Sigmoid colon (tissue), 7 donors: Measurements from ENCODE around the gene EIF3A. TPM values are rescaled to one million over a fixed set of nuclear protein-coding genes. Genes with fewer than 3 reads are reported as not detected.

ENCODE experiments used
- DNase-seq: peaks from one replicate; pipeline ENCODE4 v3.0.0-alpha.2; 2019
- H3K27ac ChIP-seq, 4 donors: fragments of 200-600 bp; sonication (generic); one replicate each; pipeline ENCODE4 v1.5.1; 2016 to 2019; ENCODE audit warnings: mild to moderate bottlenecking in 1 of 4
- H3K27me3 ChIP-seq, 3 donors: fragments of 200-600 bp; sonication (generic); one replicate each; pipeline ENCODE4 v1.5.1; 2019; ENCODE audit warnings: mild to moderate bottlenecking in 1 of 3
- H3K36me3 ChIP-seq, 4 donors: fragments of 200-600 bp; sonication (generic); one replicate each; pipeline ENCODE4 v1.5.1; 2016 to 2019
- H3K4me1 ChIP-seq, 4 donors: fragments of 200-600 bp; sonication (generic); one replicate each; pipeline ENCODE4 v1.5.1; 2017 to 2019
- H3K4me3 ChIP-seq, 4 donors: fragments of 200-600 bp; sonication (generic); one replicate each; pipeline ENCODE4 v1.5.1; 2017 to 2019; ENCODE audit warnings: mild to moderate bottlenecking in 2 of 4, moderate library complexity in 1 of 4
- H3K9me3 ChIP-seq, 4 donors: fragments of 200-600 bp in 3 of 4; sonication (generic) in 3 of 4; one replicate each; pipeline versions ENCODE4 v1.5.1 to v1.6.1; 2013 to 2019
- EP300 ChIP-seq, 4 donors: sonication (generic); formaldehyde crosslinking; IDR thresholded peaks; one replicate each; pipeline ENCODE4 v1.6.1; 2017; ENCODE audit warnings: antibody characterized with exemption in 4 of 4
- POLR2A ChIP-seq, 2 donors: fragments of 450-650 bp; IDR thresholded peaks; one replicate each; pipeline ENCODE4 v1.6.1; 2016; ENCODE audit warnings: antibody characterized with exemption in 2 of 2, mild to moderate bottlenecking in 2 of 2, moderate library complexity in 2 of 2
- POLR2AphosphoS5 ChIP-seq, 4 donors: sonication (generic); formaldehyde crosslinking; IDR thresholded peaks; one replicate each; pipeline ENCODE4 v1.6.1; 2017; ENCODE audit warnings: antibody characterized with exemption in 4 of 4
- WGBS, 2 donors: extraction: QIAGEN DNeasy Blood & Tissue Kit; methylation state at CpG; one replicate each; pipeline ENCODE4 v1.1.7; 2013; 5-methylcytosine and 5-hydroxymethylcytosine counted together
- intact Hi-C: fragments of 100-400 bp; cut with DNase I; formaldehyde crosslinking; loops from one replicate; pipeline ENCODE4 v1.15.1; 2023
- polyA plus RNA-seq, 3 donors: library from polyadenylated mRNA; stranded (reverse); fragments of 200-250 nt; gene quantifications; one replicate each; pipeline ENCODE4 v1.2.3, GENCODE V29; 2013
- total RNA-seq, 4 donors: library from RNA; depleted of rRNA; stranded (reverse); fragments of >200 nt; gene quantifications; one replicate each; pipeline ENCODE4 v1.1.0, GENCODE V29; 2016
- TF ChIP-seq, protein P1 (sequence below), 4 experiments: fragments of 450-650 bp in 3 of 4; fragments of 200-600 bp in 1 of 4; IDR thresholded peaks; one replicate each; pipeline ENCODE4 v1.5.1; 2016 to 2019; ENCODE audit warnings: antibody characterized with exemption in 4 of 4, mild to moderate bottlenecking in 3 of 4, moderate library complexity in 2 of 4
- donor health status: healthy with polysubstance abuse.
- donor health status: Bipolar disorder and iron deficiency.
- donor health status: healthy.

EIF3A gene, protein sequence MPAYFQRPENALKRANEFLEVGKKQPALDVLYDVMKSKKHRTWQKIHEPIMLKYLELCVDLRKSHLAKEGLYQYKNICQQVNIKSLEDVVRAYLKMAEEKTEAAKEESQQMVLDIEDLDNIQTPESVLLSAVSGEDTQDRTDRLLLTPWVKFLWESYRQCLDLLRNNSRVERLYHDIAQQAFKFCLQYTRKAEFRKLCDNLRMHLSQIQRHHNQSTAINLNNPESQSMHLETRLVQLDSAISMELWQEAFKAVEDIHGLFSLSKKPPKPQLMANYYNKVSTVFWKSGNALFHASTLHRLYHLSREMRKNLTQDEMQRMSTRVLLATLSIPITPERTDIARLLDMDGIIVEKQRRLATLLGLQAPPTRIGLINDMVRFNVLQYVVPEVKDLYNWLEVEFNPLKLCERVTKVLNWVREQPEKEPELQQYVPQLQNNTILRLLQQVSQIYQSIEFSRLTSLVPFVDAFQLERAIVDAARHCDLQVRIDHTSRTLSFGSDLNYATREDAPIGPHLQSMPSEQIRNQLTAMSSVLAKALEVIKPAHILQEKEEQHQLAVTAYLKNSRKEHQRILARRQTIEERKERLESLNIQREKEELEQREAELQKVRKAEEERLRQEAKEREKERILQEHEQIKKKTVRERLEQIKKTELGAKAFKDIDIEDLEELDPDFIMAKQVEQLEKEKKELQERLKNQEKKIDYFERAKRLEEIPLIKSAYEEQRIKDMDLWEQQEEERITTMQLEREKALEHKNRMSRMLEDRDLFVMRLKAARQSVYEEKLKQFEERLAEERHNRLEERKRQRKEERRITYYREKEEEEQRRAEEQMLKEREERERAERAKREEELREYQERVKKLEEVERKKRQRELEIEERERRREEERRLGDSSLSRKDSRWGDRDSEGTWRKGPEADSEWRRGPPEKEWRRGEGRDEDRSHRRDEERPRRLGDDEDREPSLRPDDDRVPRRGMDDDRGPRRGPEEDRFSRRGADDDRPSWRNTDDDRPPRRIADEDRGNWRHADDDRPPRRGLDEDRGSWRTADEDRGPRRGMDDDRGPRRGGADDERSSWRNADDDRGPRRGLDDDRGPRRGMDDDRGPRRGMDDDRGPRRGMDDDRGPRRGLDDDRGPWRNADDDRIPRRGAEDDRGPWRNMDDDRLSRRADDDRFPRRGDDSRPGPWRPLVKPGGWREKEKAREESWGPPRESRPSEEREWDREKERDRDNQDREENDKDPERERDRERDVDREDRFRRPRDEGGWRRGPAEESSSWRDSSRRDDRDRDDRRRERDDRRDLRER (N-terminal part only)
- 100 to 1,000 TPM in 3 of 4 donors, 10 to 100 TPM in 1; 98.4 to 135 (median 110) TPM for total RNA-seq
- 10 to 100 TPM; 27.5 to 71.0 (median 33.0) TPM for polyA plus RNA-seq

DNA sequence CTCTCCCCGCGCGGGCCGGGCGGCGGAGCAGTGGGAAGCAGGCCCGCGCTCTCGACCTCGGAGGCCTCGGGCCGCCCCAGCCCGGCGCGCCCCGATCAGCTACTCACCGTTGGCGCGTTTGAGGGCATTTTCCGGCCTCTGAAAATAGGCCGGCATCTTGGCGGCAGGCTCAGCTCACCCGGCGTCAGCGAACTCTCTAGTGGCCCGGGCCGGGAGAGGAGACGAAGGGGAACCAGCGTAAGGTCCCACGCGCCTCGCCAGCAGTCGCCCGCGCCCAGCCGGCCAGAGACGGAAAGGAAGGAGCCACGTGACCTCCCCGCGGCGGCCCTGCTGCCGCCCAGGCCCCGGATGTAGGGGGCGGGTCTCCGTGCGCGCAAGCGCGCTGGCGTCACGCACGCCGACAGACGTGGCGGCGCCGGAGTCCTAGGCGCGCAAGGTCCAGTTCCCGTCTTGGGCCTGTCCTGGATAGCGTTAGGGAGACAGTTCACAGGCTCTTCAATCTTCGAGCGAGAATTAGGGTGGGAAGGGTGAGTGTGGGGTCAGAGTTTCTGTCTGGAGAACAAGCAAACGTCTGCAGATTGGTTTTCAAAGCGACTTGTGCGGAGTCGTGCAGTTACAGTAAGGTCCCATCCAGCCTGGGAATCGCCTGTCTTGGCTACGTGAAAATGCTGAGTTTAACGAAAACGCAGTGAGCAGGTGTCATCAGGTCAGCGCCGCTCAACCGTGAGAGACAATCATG is at the start of gene EIF3A:
Gene EIF3A (minus strand): TSS at position 297 of the 739 bp plus-strand sequence. CDS start 141 bp downstream, at position 156.
- DNase-seq, result peak; percentile 95
- Histone ChIP-seq H3K4me1 (peaks cover 0 to 41% (median 34%) of the 10 kb centered on the region in 4 donors), H3K27me3 (no peaks in the 10 kb centered on the region), H3K36me3 (no peaks in the 10 kb centered on the region), H3K27ac (peak within 1 kb of the TSS; percentile 96 to 98 (median 98)), H3K4me3 (peak within 1 kb of the TSS; percentile 79 to 85 (median 81)), H3K9me3 (no peaks in the 10 kb centered on the region)
- intact Hi-C loops, result loop anchor here (1.0 kb wide), 1 partner anchor 24 kb away; the partner anchor contains the start of gene DENND10
- TF ChIP-seq POLR2A (IDR thresholded peaks at IDR 0.05) (peak; percentile 97), EP300 (IDR thresholded peaks at IDR 0.05) (peak in 2 of 4 donors; percentile 21 to 60), POLR2AphosphoS5 (IDR thresholded peaks at IDR 0.05) (peak; percentile 92 to 99 (median 98))
- TF ChIP-seq, protein P1, sequence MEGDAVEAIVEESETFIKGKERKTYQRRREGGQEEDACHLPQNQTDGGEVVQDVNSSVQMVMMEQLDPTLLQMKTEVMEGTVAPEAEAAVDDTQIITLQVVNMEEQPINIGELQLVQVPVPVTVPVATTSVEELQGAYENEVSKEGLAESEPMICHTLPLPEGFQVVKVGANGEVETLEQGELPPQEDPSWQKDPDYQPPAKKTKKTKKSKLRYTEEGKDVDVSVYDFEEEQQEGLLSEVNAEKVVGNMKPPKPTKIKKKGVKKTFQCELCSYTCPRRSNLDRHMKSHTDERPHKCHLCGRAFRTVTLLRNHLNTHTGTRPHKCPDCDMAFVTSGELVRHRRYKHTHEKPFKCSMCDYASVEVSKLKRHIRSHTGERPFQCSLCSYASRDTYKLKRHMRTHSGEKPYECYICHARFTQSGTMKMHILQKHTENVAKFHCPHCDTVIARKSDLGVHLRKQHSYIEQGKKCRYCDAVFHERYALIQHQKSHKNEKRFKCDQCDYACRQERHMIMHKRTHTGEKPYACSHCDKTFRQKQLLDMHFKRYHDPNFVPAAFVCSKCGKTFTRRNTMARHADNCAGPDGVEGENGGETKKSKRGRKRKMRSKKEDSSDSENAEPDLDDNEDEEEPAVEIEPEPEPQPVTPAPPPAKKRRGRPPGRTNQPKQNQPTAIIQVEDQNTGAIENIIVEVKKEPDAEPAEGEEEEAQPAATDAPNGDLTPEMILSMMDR (IDR thresholded peaks at IDR 0.05), result no peak
- 0% methylated on average over 74 of the region's 74 CpGs for WGBS, 2 donors

DNA sequence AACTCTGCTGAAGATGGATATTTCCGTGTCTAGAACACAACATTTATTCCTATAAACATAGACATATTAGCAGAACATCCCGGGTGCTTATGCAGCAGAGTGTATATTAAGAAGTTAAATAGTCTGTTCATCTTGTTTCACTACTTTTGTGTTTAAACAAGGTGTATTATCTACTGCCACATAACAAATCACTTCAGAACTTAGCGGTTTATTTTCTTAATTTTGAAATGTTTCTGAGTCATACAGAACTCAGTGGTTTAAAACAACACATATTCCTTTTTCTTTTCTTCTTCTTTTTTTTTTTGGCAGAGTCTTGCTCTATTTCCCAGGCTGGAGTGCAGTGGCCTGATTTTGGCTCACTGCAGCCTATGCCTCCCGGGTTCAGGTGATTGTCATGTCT is 49.1 kb upstream of the EIF3A start:
- DNase-seq, result peak; percentile 12
- TF ChIP-seq, protein P1 (IDR thresholded peaks at IDR 0.05), result no peak
- no peak for TF ChIP-seq POLR2AphosphoS5 (IDR thresholded peaks at IDR 0.05)
- no peak for TF ChIP-seq POLR2A (IDR thresholded peaks at IDR 0.05)
- no peak for TF ChIP-seq EP300 (IDR thresholded peaks at IDR 0.05)
- Histone ChIP-seq H3K4me3 (no peak overlapping the region), H3K27me3 (no peaks in the 10 kb centered on the region), H3K27ac (no peak overlapping the region), H3K4me1 (peaks cover 0 to 9% (median 0%) of the 10 kb centered on the region in 4 donors), H3K9me3 (no peaks in the 10 kb centered on the region), H3K36me3 (peaks cover 0 to 86% (median 41%) of the 10 kb centered on the region in 4 donors)
- intact Hi-C loops, result no loop called here
- 91 to 94% methylated on average over 4 of the region's 4 CpGs for WGBS, 2 donors

DNA sequence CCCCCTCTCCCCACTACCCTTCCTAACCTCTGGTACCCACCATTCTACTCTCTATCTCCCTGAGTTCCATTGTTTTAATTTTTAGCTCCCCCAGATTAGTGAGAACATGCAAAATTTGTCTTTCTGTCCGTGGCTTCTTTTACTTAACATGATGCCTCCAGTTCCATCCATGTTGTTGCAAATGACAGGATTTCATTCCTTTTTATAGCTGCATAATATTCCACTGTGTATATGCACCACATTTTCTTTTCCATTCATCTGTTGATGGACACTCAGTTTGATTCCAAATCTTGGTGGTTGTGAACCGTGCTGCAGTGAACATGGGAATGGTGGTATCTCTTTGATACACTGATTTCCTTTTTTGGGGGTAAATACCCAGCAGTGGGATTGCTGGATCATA is 45.3 kb upstream of the EIF3A start:
- Histone ChIP-seq H3K9me3 (no peaks in the 10 kb centered on the region), H3K4me1 (peaks cover 0 to 1% (median under 1%) of the 10 kb centered on the region in 4 donors), H3K4me3 (no peak overlapping the region), H3K27me3 (no peaks in the 10 kb centered on the region), H3K27ac (no peak overlapping the region), H3K36me3 (peaks cover 13 to 100% (median 38%) of the 10 kb centered on the region in 4 donors)
- intact Hi-C loops, result no loop called here
- no peak for DNase-seq
- TF ChIP-seq EP300 (IDR thresholded peaks at IDR 0.05), result no peak
- TF ChIP-seq, protein P1 (IDR thresholded peaks at IDR 0.05), result no peak
- no peak for TF ChIP-seq POLR2A (IDR thresholded peaks at IDR 0.05)
- no peak for TF ChIP-seq POLR2AphosphoS5 (IDR thresholded peaks at IDR 0.05)
- 95 to 98% methylated on average over 2 of the region's 2 CpGs for WGBS, 2 donors
